Fibroblast of lung (primary cell): ENCODE data around the gene STK32B.

ENCODE experiments used
- CTCF ChIP-seq, 2 donors: IDR thresholded peaks in 1 of 2; conservative IDR thresholded peaks in 1 of 2; 1 replicate in 1 of 2; 2 replicates in 1 of 2; pipeline ENCODE4 v1.5.1; 2011 to 2012; ENCODE audit warnings: low read length in 2 of 2, control low read depth in 1 of 2, inconsistent platforms in 1 of 2, low read depth in 1 of 2, mild to moderate bottlenecking in 1 of 2
- EZH2 ChIP-seq: IDR thresholded peaks from 2 replicates; pipeline ENCODE4 v1.5.1; 2012; ENCODE audit warnings: low read length, control low read depth, mild to moderate bottlenecking; ENCODE audit errors: missing control alignments

DNA sequence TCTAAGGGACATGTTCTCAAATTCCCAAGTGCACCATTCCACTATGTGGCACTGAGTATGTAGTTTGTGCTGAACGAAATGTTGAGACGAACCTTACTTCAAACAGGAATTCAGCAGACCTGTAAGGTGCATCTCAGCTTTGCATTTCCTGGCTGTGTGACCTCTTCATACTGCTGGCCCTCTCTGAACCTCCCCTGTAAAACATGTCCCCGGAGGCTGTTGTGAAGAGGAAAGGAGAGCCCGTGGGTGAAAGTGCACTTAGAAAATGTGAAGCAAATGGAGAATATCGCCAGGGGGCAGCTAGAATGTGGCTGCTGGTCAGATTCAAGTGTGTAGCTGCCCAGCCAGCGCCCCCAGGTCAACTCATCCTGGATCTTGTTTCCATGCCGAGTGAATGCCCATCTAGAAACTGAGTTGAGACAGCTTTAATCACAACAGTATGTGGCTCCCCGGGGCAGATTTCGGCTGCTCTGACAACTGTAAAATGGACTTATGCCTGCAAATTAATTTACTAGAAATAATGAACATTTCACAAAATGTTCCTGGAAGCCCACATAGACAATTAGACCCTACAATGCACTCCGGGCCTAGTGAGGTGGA is 393.7 kb downstream of the STK32B start:
- TF ChIP-seq CTCF (conservative IDR thresholded peaks at IDR 0.05 in 1 of 2, IDR thresholded peaks at IDR 0.05 in 1 of 2; ENCODE audit: low read depth in 1 of 2, low read length in 2 of 2) (no peak), EZH2 (no peak)
